Astrocyte of the cerebellum (primary cell): ENCODE results near the gene ACOT12.
"Not testable (repeated sequence)": the region's sequence is repeated elsewhere in the genome, so short reads cannot be mapped to it uniquely, and the experiment has no call there.

Experiments used
- DNase-seq: peaks from one replicate; pipeline ENCODE4 v3.0.0-alpha.2; 2011; ENCODE audit warnings: low read depth
- H3K4me3 ChIP-seq: 2 replicates; pipeline ENCODE4 v1.5.1; 2011; ENCODE audit warnings: mild to moderate bottlenecking, low read depth, low read length, moderate library complexity
- CTCF ChIP-seq: IDR thresholded peaks from 2 replicates; pipeline ENCODE4 v1.5.1; 2012; ENCODE audit warnings: low read length, low read depth, moderate library complexity, mild to moderate bottlenecking; ENCODE audit errors: missing control alignments
- in situ Hi-C: cut with HindIII; loops from 2 replicates; pipeline ENCODE4 v1.10.0; 2017; ENCODE audit warnings: low sequenced_read_pairs

ACOT12 gene

DNA sequence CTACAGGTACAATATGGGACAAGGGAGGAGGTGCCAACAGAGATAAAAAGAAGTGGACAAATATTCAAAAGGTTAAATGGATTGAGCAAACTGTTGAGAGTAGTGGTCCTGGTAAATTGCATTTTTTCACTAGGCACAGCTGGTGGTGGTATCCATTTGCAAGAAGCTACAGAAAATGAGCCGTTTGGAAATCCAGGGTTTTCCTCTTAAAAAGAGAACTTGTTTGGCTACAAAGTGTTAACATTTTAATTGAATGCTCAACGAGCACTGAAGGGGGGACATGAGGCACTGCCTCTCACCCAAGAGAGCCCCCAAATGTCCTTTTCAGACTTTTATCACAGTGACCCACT is 93.0 kb downstream of the ACOT12 start:
- no peak for DNase-seq
- in situ Hi-C loops, result no loop called here
- no peak for TF ChIP-seq CTCF
- peak overlapping the region; percentile 92 for H3K4me3 ChIP-seq

GRCh38 chr5:81297531-81297930 is 96.4 kb downstream of the ACOT12 start:
- DNase-seq, result no peak
- no peak overlapping the region for H3K4me3 ChIP-seq
- TF ChIP-seq CTCF, result no peak

GRCh38 chr5:81294021-81294420 is 99.9 kb downstream of the ACOT12 start:
- DNase-seq, in situ Hi-C loops, H3K4me3 ChIP-seq: not testable (repeated sequence)

More at GRCh38 chr5:81297531-81297930, 96.4 kb downstream of the ACOT12 start:
- in situ Hi-C loops, result no loop called here

DNA sequence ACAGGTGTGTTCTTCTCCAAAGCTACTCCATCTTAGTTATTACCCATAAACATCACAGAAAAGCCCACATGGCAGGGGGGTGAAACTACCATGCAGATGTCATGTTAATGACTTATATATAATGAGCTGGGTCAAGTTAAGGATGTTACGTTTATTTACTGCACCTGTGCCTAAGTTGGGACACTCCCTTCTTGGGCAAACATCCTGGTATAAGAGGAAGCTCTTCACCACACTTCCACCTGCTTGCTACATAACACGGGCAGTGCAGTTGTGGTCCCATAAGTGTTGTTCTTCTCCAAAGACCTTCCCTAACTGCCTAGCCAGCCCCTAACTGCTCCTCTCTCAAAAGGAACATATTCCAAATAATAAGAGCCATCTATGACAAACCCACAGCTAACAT is 101.8 kb downstream of the ACOT12 start:
- no peak for DNase-seq
- H3K4me3 ChIP-seq, result no peak overlapping the region
- TF ChIP-seq CTCF, result no peak
- in situ Hi-C loops, result no loop called here

- no peak overlapping the region for H3K4me3 ChIP-seq
- in situ Hi-C loops, result no loop called here
- TF ChIP-seq CTCF, result no peak
- DNase-seq, result no peak
Measured at GRCh38 chr5:81290146-81290545, 103.8 kb downstream of the ACOT12 start.

DNA sequence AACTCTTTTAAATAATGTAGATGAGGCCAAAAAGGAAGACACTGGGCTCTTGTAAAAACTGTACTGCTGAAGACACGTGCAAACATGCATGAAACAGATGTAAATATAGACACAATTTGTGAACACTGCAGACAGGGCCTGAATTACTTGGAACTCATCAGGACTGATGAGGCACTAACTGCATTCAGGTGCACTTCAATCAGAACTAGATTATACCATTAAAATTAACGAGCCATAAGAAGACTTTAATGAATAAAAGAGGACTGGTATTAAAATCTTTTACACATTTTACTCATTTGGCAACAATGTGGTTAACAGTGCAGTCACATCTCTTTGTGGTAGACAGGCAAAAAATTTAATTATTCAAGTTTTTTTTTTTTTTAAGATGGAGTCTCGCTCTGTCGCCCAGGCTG is 105.9 kb downstream of the ACOT12 start:
- no peak for TF ChIP-seq CTCF
- no peak for DNase-seq
- H3K4me3 ChIP-seq, result no peak overlapping the region
- in situ Hi-C loops, result no loop called here

DNA sequence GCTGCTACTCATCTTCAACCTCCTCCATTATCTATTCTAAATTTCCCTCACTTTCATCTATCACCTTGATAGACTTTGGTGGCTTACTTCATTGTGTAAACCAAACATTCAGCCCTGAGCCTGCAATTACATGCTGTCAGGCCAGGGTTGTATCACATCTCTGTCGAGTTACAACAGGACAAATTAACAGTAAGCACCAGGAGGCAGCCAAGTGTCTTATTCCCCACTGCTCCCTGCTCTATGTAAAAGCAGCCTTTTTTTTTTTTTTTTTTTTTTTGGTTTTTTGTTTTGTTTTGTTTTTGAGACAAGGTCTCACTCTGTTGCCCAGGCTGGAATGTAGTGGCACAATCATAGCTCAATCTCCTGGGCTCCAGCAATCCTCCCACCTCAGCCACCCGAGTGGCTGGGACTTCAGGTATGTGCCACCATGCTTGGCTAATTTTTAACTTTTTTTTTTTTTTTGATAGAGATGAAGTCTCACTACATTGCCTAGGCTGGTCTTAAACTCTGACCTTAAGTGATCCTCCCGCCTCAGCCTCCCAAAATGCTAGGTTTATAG is 107.8 kb downstream of the ACOT12 start:
- no peak for DNase-seq
- in situ Hi-C loops, result no loop called here
- H3K4me3 ChIP-seq, result no peak overlapping the region
- no peak for TF ChIP-seq CTCF
